ENCODE measurements around the gene TFEB. TPM values are rescaled to one million over a fixed set of nuclear protein-coding genes. Genes with fewer than 3 reads are reported as not detected.

Gene TFEB
- total and polyA plus RNA-seq, 2 donors (not counting 1 experiment from before 2014, with no cell fraction given): 1.9 to 7.6 TPM

- Histone ChIP-seq H3K4me3 (replicated peaks in 1 of 4; ENCODE audit: control extremely low read depth in 1 of 4, insufficient read depth in 1 of 4, low read depth in 3 of 4, low read length in 4 of 4) (no peak overlapping the region), H3K27ac (ENCODE audit: insufficient read depth, low read length) (no peak overlapping the region), H3K4me1 (ENCODE audit: control insufficient read depth, extremely low read depth, insufficient read depth, low read length) (no peaks in the 10 kb centered on the region), H3K79me2 (ENCODE audit: control insufficient read depth, insufficient read depth, low read length) (no peaks in the 10 kb centered on the region), H3K9ac (ENCODE audit: insufficient read depth, low read length) (no peak overlapping the region), H3K36me3 (ENCODE audit: control insufficient read depth, insufficient read depth, low read length) (no peaks in the 10 kb centered on the region), H3K4me2 (ENCODE audit: extremely low read depth, insufficient read depth, low read length) (no peak overlapping the region), H3K27me3 (ENCODE audit: control insufficient read depth, insufficient read depth, low read length) (no peaks in the 10 kb centered on the region), H4K20me1 (ENCODE audit: control insufficient read depth, extremely low read depth, insufficient read depth, low read length) (no peaks in the 10 kb centered on the region), H3K9me3 (ENCODE audit: control insufficient read depth, insufficient read depth, low read depth, low read length) (no peaks in the 10 kb centered on the region), H2AFZ (ENCODE audit: low read length) (no peak overlapping the region)
- no peak for DNase-seq (ENCODE audit: low read depth in 2 of 2)
- TF ChIP-seq, protein P1, sequence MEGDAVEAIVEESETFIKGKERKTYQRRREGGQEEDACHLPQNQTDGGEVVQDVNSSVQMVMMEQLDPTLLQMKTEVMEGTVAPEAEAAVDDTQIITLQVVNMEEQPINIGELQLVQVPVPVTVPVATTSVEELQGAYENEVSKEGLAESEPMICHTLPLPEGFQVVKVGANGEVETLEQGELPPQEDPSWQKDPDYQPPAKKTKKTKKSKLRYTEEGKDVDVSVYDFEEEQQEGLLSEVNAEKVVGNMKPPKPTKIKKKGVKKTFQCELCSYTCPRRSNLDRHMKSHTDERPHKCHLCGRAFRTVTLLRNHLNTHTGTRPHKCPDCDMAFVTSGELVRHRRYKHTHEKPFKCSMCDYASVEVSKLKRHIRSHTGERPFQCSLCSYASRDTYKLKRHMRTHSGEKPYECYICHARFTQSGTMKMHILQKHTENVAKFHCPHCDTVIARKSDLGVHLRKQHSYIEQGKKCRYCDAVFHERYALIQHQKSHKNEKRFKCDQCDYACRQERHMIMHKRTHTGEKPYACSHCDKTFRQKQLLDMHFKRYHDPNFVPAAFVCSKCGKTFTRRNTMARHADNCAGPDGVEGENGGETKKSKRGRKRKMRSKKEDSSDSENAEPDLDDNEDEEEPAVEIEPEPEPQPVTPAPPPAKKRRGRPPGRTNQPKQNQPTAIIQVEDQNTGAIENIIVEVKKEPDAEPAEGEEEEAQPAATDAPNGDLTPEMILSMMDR (conservative IDR thresholded peaks at IDR 0.05 in 1 of 2, IDR thresholded peaks at IDR 0.05 in 1 of 2; ENCODE audit: low read depth in 1 of 2, low read length in 2 of 2): no peak
- no peak for TF ChIP-seq EZH2 (IDR thresholded peaks at IDR 0.05; ENCODE audit: low read length, missing control alignments)
These were observed 47.8 kb downstream of the TFEB start for GRCh38 chr6:41687501-41688175.

- Histone ChIP-seq H4K20me1 (ENCODE audit: control insufficient read depth, extremely low read depth, insufficient read depth, low read length) (no peaks in the 10 kb centered on the region), H3K4me2 (ENCODE audit: extremely low read depth, insufficient read depth, low read length) (no peak overlapping the region), H3K79me2 (ENCODE audit: control insufficient read depth, insufficient read depth, low read length) (no peaks in the 10 kb centered on the region), H3K4me1 (ENCODE audit: control insufficient read depth, extremely low read depth, insufficient read depth, low read length) (peaks cover 2% of the 10 kb centered on the region), H3K36me3 (ENCODE audit: control insufficient read depth, insufficient read depth, low read length) (no peaks in the 10 kb centered on the region), H3K4me3 (replicated peaks in 1 of 4; ENCODE audit: control extremely low read depth in 1 of 4, insufficient read depth in 1 of 4, low read depth in 3 of 4, low read length in 4 of 4) (no peak overlapping the region), H3K27ac (ENCODE audit: insufficient read depth, low read length) (no peak overlapping the region), H3K9me3 (ENCODE audit: control insufficient read depth, insufficient read depth, low read depth, low read length) (no peaks in the 10 kb centered on the region), H2AFZ (ENCODE audit: low read length) (no peak overlapping the region), H3K27me3 (ENCODE audit: control insufficient read depth, insufficient read depth, low read length) (no peaks in the 10 kb centered on the region), H3K9ac (ENCODE audit: insufficient read depth, low read length) (no peak overlapping the region)
- TF ChIP-seq EZH2 (IDR thresholded peaks at IDR 0.05; ENCODE audit: low read length, missing control alignments): no peak
- no peak for DNase-seq (ENCODE audit: low read depth in 2 of 2)
These were observed 49.6 kb downstream of the TFEB start for GRCh38 chr6:41685641-41686380.

- H3K9ac ChIP-seq (ENCODE audit: insufficient read depth, low read length): no peak overlapping the region
- no peak overlapping the region for H2AFZ ChIP-seq (ENCODE audit: low read length)
- H4K20me1 ChIP-seq (ENCODE audit: control insufficient read depth, extremely low read depth, insufficient read depth, low read length): no peaks in the 10 kb centered on the region
- H3K36me3 ChIP-seq (ENCODE audit: control insufficient read depth, insufficient read depth, low read length): no peaks in the 10 kb centered on the region
- no peak overlapping the region for H3K4me2 ChIP-seq (ENCODE audit: extremely low read depth, insufficient read depth, low read length)
- H3K4me3 ChIP-seq (replicated peaks in 1 of 4; ENCODE audit: control extremely low read depth in 1 of 4, insufficient read depth in 1 of 4, low read depth in 3 of 4, low read length in 4 of 4): no peak overlapping the region
- no peak for DNase-seq (ENCODE audit: low read depth in 2 of 2)
- H3K9me3 ChIP-seq (ENCODE audit: control insufficient read depth, insufficient read depth, low read depth, low read length): no peaks in the 10 kb centered on the region
- no peaks in the 10 kb centered on the region for H3K79me2 ChIP-seq (ENCODE audit: control insufficient read depth, insufficient read depth, low read length)
- H3K27me3 ChIP-seq (ENCODE audit: control insufficient read depth, insufficient read depth, low read length): no peaks in the 10 kb centered on the region
- TF ChIP-seq, protein P1 (conservative IDR thresholded peaks at IDR 0.05 in 1 of 2, IDR thresholded peaks at IDR 0.05 in 1 of 2; ENCODE audit: low read depth in 1 of 2, low read length in 2 of 2): no peak
- no peak for TF ChIP-seq EZH2 (IDR thresholded peaks at IDR 0.05; ENCODE audit: low read length, missing control alignments)
- no peak overlapping the region for H3K27ac ChIP-seq (ENCODE audit: insufficient read depth, low read length)
- H3K4me1 ChIP-seq (ENCODE audit: control insufficient read depth, extremely low read depth, insufficient read depth, low read length): peaks cover 2% of the 10 kb centered on the region
These were observed 50.9 kb downstream of the TFEB start for GRCh38 chr6:41684311-41685180.
